Progenitor cell of endocrine pancreas (in vitro differentiated cells): Measurements from ENCODE around the gene FGF5. TPM values are rescaled to one million over a fixed set of nuclear protein-coding genes. Genes with fewer than 3 reads are reported as not detected.

Experiments
- DNase-seq: peaks from one replicate; pipeline ENCODE4 v3.0.0; 2021; ENCODE audit warnings: low spot score; ENCODE audit not compliant: unreplicated experiment
- H3K27ac Mint-ChIP-seq: 2 replicates; pipeline ENCODE4 v1.8.0; 2021; ENCODE audit warnings: mild to moderate bottlenecking, moderate library complexity, mixed read lengths
- H3K27me3 Mint-ChIP-seq: 2 replicates; pipeline ENCODE4 v1.8.0; 2021; ENCODE audit warnings: mixed read lengths
- H3K36me3 Mint-ChIP-seq: 2 replicates; pipeline ENCODE4 v1.8.0; 2022; ENCODE audit warnings: mixed read lengths; ENCODE audit not compliant: insufficient read depth
- H3K4me1 Mint-ChIP-seq: 2 replicates; pipeline ENCODE4 v1.8.0; 2021; ENCODE audit warnings: low read depth, mixed read lengths
- H3K4me3 Mint-ChIP-seq: 2 replicates; pipeline ENCODE4 v1.8.0; 2021; ENCODE audit warnings: low read depth, mild to moderate bottlenecking, moderate library complexity, mixed read lengths
- H3K9me3 Mint-ChIP-seq: 2 replicates; pipeline ENCODE4 v1.8.0; 2021; ENCODE audit warnings: low read depth, mixed read lengths
- long read RNA-seq: library from polyadenylated mRNA; unstranded; transcript quantifications from one replicate; pipeline ENCODE4 v2.0.0, GENCODE V29; 2020
- total RNA-seq: library from RNA; stranded (reverse); gene quantifications from 2 replicates; pipeline ENCODE4 v1.2.1, GENCODE V29; 2021
- TF ChIP-seq, protein P1 (sequence below): fragments of 200-600 bp; sonication (generic); IDR thresholded peaks from one replicate; pipeline ENCODE4 v1.5.0; 2021; ENCODE audit warnings: antibody characterized with exemption, mild to moderate bottlenecking; ENCODE audit not compliant: unreplicated experiment

The FGF5 gene
- total RNA-seq, result 0.14 and 0.64 TPM in 2 replicates
- long read RNA-seq, full-length matches to known transcripts, result 1 of 1 reads
- long read RNA-seq, partial matches to known transcripts, result 0 of 1 reads
- long read RNA-seq, other reads (novel, unspliced or antisense), result 0 of 1 reads

DNA sequence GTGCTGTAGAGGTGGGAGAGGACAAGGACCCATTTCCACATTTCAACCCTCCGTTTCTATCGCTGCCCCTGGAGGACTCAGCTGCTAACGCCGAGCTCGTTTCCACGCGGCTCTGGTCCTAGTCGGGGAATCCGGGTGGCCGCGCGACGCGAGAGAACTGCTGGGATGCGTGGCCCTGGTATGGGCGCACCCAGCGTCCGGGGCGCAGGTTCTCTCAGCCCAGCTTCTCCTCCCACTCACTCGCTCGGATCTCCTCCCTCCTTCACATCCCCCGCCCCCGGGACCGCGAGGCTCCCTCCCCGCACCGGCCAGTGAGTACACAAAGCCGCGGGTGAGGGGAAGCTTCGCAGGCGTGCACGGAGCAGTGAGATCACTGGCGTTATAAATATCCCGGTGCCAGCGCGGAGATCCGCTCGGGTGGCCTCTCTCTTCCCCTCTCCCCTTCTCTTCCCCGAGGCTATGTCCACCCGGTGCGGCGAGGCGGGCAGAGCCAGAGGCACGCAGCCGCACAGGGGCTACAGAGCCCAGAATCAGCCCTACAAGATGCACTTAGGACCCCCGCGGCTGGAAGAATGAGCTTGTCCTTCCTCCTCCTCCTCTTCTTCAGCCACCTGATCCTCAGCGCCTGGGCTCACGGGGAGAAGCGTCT, at the start of gene FGF5:
Gene FGF5 (plus strand): TSS at position 412 of the 649 bp plus-strand sequence. CDS start 161 bp downstream, at position 573.
- Mint-ChIP-seq H3K36me3 (no peaks in the 10 kb centered on the region), H3K9me3 (no peaks in the 10 kb centered on the region), H3K4me1 (peaks cover 28% of the 10 kb centered on the region), H3K4me3 (peak within 1 kb of the TSS; percentile 72), H3K27me3 (peaks cover 97% of the 10 kb centered on the region), H3K27ac (no peak within 1 kb of the TSS)
- TF ChIP-seq, protein P1, sequence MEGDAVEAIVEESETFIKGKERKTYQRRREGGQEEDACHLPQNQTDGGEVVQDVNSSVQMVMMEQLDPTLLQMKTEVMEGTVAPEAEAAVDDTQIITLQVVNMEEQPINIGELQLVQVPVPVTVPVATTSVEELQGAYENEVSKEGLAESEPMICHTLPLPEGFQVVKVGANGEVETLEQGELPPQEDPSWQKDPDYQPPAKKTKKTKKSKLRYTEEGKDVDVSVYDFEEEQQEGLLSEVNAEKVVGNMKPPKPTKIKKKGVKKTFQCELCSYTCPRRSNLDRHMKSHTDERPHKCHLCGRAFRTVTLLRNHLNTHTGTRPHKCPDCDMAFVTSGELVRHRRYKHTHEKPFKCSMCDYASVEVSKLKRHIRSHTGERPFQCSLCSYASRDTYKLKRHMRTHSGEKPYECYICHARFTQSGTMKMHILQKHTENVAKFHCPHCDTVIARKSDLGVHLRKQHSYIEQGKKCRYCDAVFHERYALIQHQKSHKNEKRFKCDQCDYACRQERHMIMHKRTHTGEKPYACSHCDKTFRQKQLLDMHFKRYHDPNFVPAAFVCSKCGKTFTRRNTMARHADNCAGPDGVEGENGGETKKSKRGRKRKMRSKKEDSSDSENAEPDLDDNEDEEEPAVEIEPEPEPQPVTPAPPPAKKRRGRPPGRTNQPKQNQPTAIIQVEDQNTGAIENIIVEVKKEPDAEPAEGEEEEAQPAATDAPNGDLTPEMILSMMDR, result no peak
- DNase-seq, result peak; percentile 39

DNA sequence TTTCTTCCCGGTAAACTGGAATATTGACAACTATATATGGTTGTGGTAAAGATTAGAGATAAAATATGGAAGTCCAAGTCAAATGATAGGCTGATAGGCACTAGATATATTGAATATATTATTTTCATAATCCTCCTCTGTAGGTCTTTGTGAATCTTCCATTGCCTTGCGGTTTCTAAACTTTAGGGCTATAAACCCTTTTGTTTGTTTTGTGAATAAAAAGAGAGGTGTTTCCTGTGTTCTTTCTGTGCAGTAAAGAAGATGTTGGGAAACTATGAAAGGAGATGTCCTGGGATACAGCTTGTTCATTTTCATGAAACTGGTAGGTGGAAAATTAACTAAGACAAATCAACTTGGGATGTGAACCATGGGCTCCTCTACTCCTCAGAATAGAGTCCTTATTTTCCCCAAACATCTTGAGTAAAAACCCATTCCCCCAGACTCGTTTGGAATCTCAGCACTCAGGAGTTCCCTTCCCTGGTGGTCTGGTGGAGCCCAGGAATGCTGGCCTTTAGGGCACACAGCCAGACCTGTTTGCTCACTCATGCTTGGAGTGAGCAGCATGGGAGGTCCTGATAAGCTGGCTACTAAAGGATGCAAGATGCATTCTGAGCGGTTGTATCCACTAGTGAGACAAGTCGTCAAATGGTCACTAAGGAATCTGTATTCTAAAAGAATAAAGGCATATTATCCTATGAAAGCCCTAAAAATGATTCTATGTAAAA, 47.0 kb upstream of the FGF5 start:
- peaks cover 54% of the 10 kb centered on the region for H3K27me3 Mint-ChIP-seq

DNA sequence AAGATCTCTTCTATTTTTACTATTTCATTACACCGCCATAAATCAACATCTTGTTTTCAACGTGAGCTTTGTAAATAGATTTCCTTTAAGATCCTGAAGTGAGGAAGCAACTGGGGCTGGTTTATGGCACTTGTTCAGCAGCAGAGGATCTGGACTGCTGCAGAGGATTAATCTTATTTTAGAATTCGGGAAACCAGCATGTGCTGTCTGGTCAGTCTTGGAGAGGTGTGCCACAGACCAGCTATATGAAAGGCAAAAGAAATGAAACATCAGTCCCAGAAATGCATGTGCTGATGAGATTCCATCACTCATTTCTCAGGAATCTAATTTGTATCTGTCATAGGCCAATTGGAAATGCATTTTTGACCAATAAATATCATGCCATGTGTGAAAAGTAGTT, 45.8 kb upstream of the FGF5 start:
- DNase-seq, result no peak
- H3K27ac Mint-ChIP-seq, result no peak overlapping the region
- no peaks in the 10 kb centered on the region for H3K36me3 Mint-ChIP-seq
- peaks cover 49% of the 10 kb centered on the region for H3K27me3 Mint-ChIP-seq
- H3K4me1 Mint-ChIP-seq, result no peaks in the 10 kb centered on the region
- H3K9me3 Mint-ChIP-seq, result no peaks in the 10 kb centered on the region
- H3K4me3 Mint-ChIP-seq, result no peak overlapping the region
- TF ChIP-seq, protein P1, result no peak

More for the DNA sequence above, 47.0 kb upstream of the FGF5 start:
- no peak overlapping the region for H3K27ac Mint-ChIP-seq
- H3K4me3 Mint-ChIP-seq, result no peak overlapping the region
- no peaks in the 10 kb centered on the region for H3K9me3 Mint-ChIP-seq
- no peaks in the 10 kb centered on the region for H3K36me3 Mint-ChIP-seq
- TF ChIP-seq, protein P1, result no peak
- DNase-seq, result no peak
- no peaks in the 10 kb centered on the region for H3K4me1 Mint-ChIP-seq

DNA sequence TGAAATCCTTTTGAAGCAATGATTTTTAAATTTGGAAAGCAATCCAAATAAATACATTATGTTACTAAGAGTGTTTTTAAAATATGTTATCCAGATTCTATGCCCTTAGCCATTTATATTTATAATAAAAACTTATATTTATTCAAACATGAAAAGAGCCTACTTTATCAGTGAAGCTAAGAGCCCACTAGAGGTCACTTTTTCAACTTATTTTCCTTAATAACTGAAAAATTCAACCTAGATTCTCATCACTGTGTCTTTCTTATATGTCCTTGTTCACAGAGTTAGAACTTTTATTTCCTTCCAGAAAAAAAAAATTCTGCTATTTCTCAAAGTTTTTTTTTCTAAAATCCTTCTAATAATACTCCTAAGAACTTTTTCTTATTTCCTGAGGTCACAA, 45.3 kb upstream of the FGF5 start:
- H3K4me3 Mint-ChIP-seq, result no peak overlapping the region
- no peak overlapping the region for H3K27ac Mint-ChIP-seq
- H3K9me3 Mint-ChIP-seq, result no peaks in the 10 kb centered on the region
- H3K4me1 Mint-ChIP-seq, result no peaks in the 10 kb centered on the region
- TF ChIP-seq, protein P1, result peak; percentile 53
- H3K36me3 Mint-ChIP-seq, result no peaks in the 10 kb centered on the region
- no peak for DNase-seq
- H3K27me3 Mint-ChIP-seq, result peaks cover 48% of the 10 kb centered on the region

- H3K36me3 Mint-ChIP-seq, result no peaks in the 10 kb centered on the region
- H3K4me3 Mint-ChIP-seq, result no peak overlapping the region
- H3K9me3 Mint-ChIP-seq, result no peaks in the 10 kb centered on the region
- H3K27ac Mint-ChIP-seq, result no peak overlapping the region
- TF ChIP-seq, protein P1, result no peak
- DNase-seq, result no peak
- H3K27me3 Mint-ChIP-seq, result peaks cover 31% of the 10 kb centered on the region
- no peaks in the 10 kb centered on the region for H3K4me1 Mint-ChIP-seq
These were observed 40.9 kb upstream of the FGF5 start for GRCh38 chr4:80225595-80225994.
